ENCODE measurements around the gene NPIPB6.

DNA sequence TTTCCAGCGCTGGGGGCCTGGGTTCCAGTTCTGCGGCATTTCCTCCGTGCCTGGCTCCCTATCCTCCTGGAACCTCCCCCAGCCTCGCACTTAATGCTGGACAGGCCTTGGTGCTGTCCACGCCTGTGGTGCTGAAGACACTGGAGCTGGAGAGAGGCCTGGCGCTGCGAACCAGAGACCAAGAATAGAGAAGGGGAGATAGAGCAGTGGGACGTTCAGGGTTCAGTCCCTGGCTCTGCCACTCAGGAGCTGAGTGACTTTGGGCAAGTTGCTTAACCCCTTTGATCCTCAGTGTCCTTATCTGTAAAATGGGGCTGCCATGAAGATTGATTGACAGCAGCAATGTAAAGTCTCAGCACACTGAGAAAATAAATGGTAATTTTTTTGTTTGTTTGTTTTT is 59.1 kb downstream of the NPIPB6 start:
- TF ChIP-seq, protein P1, sequence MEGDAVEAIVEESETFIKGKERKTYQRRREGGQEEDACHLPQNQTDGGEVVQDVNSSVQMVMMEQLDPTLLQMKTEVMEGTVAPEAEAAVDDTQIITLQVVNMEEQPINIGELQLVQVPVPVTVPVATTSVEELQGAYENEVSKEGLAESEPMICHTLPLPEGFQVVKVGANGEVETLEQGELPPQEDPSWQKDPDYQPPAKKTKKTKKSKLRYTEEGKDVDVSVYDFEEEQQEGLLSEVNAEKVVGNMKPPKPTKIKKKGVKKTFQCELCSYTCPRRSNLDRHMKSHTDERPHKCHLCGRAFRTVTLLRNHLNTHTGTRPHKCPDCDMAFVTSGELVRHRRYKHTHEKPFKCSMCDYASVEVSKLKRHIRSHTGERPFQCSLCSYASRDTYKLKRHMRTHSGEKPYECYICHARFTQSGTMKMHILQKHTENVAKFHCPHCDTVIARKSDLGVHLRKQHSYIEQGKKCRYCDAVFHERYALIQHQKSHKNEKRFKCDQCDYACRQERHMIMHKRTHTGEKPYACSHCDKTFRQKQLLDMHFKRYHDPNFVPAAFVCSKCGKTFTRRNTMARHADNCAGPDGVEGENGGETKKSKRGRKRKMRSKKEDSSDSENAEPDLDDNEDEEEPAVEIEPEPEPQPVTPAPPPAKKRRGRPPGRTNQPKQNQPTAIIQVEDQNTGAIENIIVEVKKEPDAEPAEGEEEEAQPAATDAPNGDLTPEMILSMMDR (IDR thresholded peaks at IDR 0.05; ENCODE audit: insufficient read depth, low read length), result no peak
- TF ChIP-seq POLR2AphosphoS5 (IDR thresholded peaks at IDR 0.05; ENCODE audit: low read depth) (no peak), REST (IDR thresholded peaks at IDR 0.05; ENCODE audit: insufficient replicate concordance, low read depth) (peak; percentile 97), GABPA (IDR thresholded peaks at IDR 0.05; ENCODE audit: low read depth) (no peak), SPI1 (IDR thresholded peaks at IDR 0.05; ENCODE audit: borderline replicate concordance, low read depth) (no peak)
